Esophagus (tissue), 2 donors: ENCODE data around the gene GMDS. TPM values are rescaled to one million over a fixed set of nuclear protein-coding genes. Genes with fewer than 3 reads are reported as not detected.

Experiments used
- H3K27ac ChIP-seq, 2 donors: one replicate each; pipeline ENCODE4 v1.5.1; 2013; ENCODE audit warnings: low read depth in 2 of 2, mild to moderate bottlenecking in 2 of 2, inconsistent platforms in 1 of 2, low read length in 1 of 2, moderate library complexity in 1 of 2
- H3K27me3 ChIP-seq, 2 donors: one replicate each; pipeline ENCODE4 v1.6.1; 2013; ENCODE audit warnings: low read length in 2 of 2, control low read depth in 1 of 2, mild to moderate bottlenecking in 1 of 2; ENCODE audit not compliant: insufficient read depth in 2 of 2, control insufficient read depth in 1 of 2
- H3K36me3 ChIP-seq, 2 donors: one replicate each; pipeline ENCODE4 v1.6.1; 2013; ENCODE audit warnings: low read length in 1 of 2; ENCODE audit not compliant: control insufficient read depth in 2 of 2, insufficient read depth in 2 of 2
- H3K4me1 ChIP-seq, 2 donors: one replicate each; pipeline ENCODE4 v1.6.1; 2013; ENCODE audit warnings: low read length in 1 of 2; ENCODE audit not compliant: control insufficient read depth in 2 of 2, insufficient read depth in 2 of 2
- H3K4me3 ChIP-seq, 2 donors: one replicate each; pipeline ENCODE4 v1.5.1; 2013; ENCODE audit warnings: low read length in 2 of 2, mild to moderate bottlenecking in 2 of 2, low read depth in 1 of 2, moderate library complexity in 1 of 2
- H3K9me3 ChIP-seq, 2 donors: one replicate each; pipeline ENCODE4 v1.6.1; 2013; ENCODE audit warnings: mild to moderate bottlenecking in 2 of 2, low read depth in 1 of 2, low read length in 1 of 2, moderate library complexity in 1 of 2; ENCODE audit not compliant: control insufficient read depth in 2 of 2, insufficient read depth in 1 of 2
- WGBS, 2 donors: extraction: QIAGEN DNeasy Blood & Tissue Kit; methylation state at CpG; one replicate each; pipeline ENCODE4 v1.1.7; 2013; 5-methylcytosine and 5-hydroxymethylcytosine counted together
- polyA plus RNA-seq, 2 donors: library from polyadenylated mRNA; stranded (reverse); fragments of 200-250 nt; gene quantifications; one replicate each; pipeline ENCODE4 v1.2.3, GENCODE V29; 2013
- donor health status: healthy with polysubstance abuse.
- donor health status: Bipolar disorder and iron deficiency.

Gene GMDS
- polyA plus RNA-seq, 2 donors, result 42.4 to 54.5 TPM

DNA sequence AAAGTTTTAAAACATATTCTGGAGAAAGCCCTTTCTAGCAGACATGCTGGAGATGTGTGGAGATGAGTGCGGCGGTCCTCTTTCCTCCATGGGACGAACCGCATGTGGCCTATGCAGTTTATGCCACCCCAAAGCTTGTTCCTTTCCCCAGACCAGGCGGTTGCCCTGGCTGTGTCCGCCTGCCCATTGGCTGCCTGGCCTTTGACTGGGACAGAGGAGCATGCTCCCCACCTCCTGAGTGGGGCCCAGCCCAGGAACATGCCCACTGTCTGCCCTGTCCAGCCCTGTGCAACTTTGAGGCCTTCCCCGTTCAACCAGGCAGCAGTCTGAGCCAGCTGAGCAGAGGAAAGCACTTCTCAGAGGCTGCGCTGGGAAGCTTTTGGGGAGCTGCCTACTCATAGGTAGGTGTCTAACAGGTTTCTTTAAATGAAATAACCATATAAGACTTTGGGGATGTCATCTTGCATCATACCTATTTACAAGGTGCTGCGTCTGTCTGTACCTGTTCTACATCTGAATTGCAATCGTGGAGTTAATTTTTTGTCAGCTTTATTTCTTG, 615.1 kb downstream of the GMDS start:
- H3K4me1 ChIP-seq, result peaks cover 0 to 2% of the 10 kb centered on the region in 2 donors
- no peak overlapping the region for H3K4me3 ChIP-seq
- 86 to 88% methylated on average over 10 of the region's 10 CpGs for WGBS, 2 donors
- H3K27ac ChIP-seq, result no peak overlapping the region
- no peaks in the 10 kb centered on the region for H3K9me3 ChIP-seq
- no peaks in the 10 kb centered on the region for H3K36me3 ChIP-seq
- no peaks in the 10 kb centered on the region for H3K27me3 ChIP-seq

- Histone ChIP-seq H3K4me1 (peaks cover 0 to 2% of the 10 kb centered on the region in 2 donors), H3K27me3 (no peaks in the 10 kb centered on the region), H3K4me3 (no peak overlapping the region), H3K9me3 (no peaks in the 10 kb centered on the region), H3K36me3 (no peaks in the 10 kb centered on the region), H3K27ac (no peak overlapping the region)
- WGBS, 2 donors, result 94 to 95% methylated on average over 14 of the region's 14 CpGs
These were observed 616.1 kb downstream of the GMDS start for GRCh38 chr6:1629316-1629715.

- no peaks in the 10 kb centered on the region for H3K36me3 ChIP-seq
- WGBS, 2 donors, result 86 to 90% methylated on average over 10 of the region's 10 CpGs
- peaks cover 0 to 2% of the 10 kb centered on the region in 2 donors for H3K4me1 ChIP-seq
- no peaks in the 10 kb centered on the region for H3K27me3 ChIP-seq
- no peak overlapping the region for H3K4me3 ChIP-seq
- no peaks in the 10 kb centered on the region for H3K9me3 ChIP-seq
- H3K27ac ChIP-seq, result no peak overlapping the region
These were observed 617.4 kb downstream of the GMDS start for GRCh38 chr6:1627827-1628560.

- H3K27me3 ChIP-seq, result no peaks in the 10 kb centered on the region
- WGBS, 2 donors, result 73 to 78% methylated on average over 4 of the region's 4 CpGs
- H3K36me3 ChIP-seq, result peaks cover 0 to 4% of the 10 kb centered on the region in 2 donors
These were observed 618.9 kb downstream of the GMDS start for GRCh38 chr6:1626481-1626880.

GRCh38 chr6:1625794-1626435, 619.5 kb downstream of the GMDS start:
- 70% methylated on average over 18 of the region's 18 CpGs for WGBS, 2 donors
- Histone ChIP-seq H3K27me3 (no peaks in the 10 kb centered on the region), H3K9me3 (no peaks in the 10 kb centered on the region)

More at GRCh38 chr6:1626481-1626880, 618.9 kb downstream of the GMDS start:
- H3K27ac ChIP-seq, result no peak overlapping the region
- H3K9me3 ChIP-seq, result no peaks in the 10 kb centered on the region
- peaks cover 0 to 2% of the 10 kb centered on the region in 2 donors for H3K4me1 ChIP-seq
- no peak overlapping the region for H3K4me3 ChIP-seq

GRCh38 chr6:1624851-1625781, 620.3 kb downstream of the GMDS start:
- Histone ChIP-seq H3K36me3 (peaks cover 0 to 4% of the 10 kb centered on the region in 2 donors), H3K27ac (peak overlapping the region in 1 of 2 donors; percentile 35), H3K9me3 (no peaks in the 10 kb centered on the region), H3K4me1 (peaks cover under 1 to 2% of the 10 kb centered on the region in 2 donors), H3K4me3 (peak overlapping the region; percentile 63 to 74), H3K27me3 (no peaks in the 10 kb centered on the region)
- 4 to 15% methylated on average over 52 to 53 of the region's 53 CpGs for WGBS, 2 donors

More at GRCh38 chr6:1625794-1626435, 619.5 kb downstream of the GMDS start:
- no peak overlapping the region for H3K27ac ChIP-seq
- peaks cover 0 to 2% of the 10 kb centered on the region in 2 donors for H3K4me1 ChIP-seq
- peaks cover 0 to 4% of the 10 kb centered on the region in 2 donors for H3K36me3 ChIP-seq
- H3K4me3 ChIP-seq, result no peak overlapping the region

DNA sequence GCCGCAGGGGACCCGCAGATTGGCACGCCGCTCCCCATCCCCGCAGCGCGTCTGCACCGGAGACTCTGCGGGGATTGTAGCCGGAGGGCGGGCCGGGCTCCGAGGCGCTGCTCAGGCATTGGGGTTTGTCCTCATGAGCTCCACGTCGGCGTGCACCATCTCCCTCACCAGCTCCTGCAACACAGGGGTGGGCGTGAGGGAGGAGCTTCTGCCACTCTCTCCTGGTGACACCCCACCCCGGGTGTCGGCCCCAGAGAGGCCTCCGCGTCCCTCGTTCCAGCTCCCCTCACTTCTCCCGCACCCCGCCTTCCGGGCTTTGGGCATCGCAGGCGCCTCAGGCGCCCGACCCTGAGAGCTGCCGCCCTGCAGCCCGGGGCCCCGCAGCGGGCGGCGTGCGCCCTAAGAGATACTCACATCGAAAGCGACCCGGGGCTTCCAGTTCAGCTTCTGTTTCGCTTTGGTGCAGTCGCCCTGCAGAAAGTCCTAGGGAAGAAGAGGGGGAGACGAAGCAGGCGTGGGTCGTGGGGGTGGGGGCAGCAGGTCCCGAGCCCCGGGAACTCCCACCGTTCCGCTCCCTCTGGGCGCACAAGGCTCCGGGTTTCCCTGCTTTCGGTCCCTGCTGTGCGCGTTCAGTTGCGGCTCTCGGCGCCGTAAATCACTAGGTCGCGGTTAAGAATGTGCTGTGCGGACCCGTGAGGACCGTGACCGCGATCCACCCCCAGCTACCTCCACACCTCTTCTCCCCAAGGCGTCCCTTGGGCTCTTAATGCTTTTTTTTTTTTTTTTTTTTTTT, 621.2 kb downstream of the GMDS start:
- Histone ChIP-seq H3K9me3 (peaks cover 0 to 2% of the 10 kb centered on the region in 2 donors), H3K4me3 (peak overlapping the region; percentile 63 to 74), H3K27me3 (no peaks in the 10 kb centered on the region), H3K4me1 (peaks cover 0 to 5% of the 10 kb centered on the region in 2 donors), H3K36me3 (peaks cover 0 to 4% of the 10 kb centered on the region in 2 donors), H3K27ac (no peak overlapping the region)
- 30 to 44% methylated on average over 65 to 66 of the region's 66 CpGs for WGBS, 2 donors

GRCh38 chr6:1623769-1624057, 621.7 kb downstream of the GMDS start:
- peaks cover 0 to 5% of the 10 kb centered on the region in 2 donors for H3K4me1 ChIP-seq
- peaks cover 0 to 4% of the 10 kb centered on the region in 2 donors for H3K36me3 ChIP-seq
- no peaks in the 10 kb centered on the region for H3K27me3 ChIP-seq
- peaks cover 0 to 2% of the 10 kb centered on the region in 2 donors for H3K9me3 ChIP-seq
- H3K27ac ChIP-seq, result no peak overlapping the region
- WGBS, 2 donors, result 92 to 96% methylated on average over 12 of the region's 12 CpGs
- H3K4me3 ChIP-seq, result no peak overlapping the region
